Body of pancreas (tissue), 4 donors: ENCODE results near the gene IDNK. TPM values are rescaled to one million over a fixed set of nuclear protein-coding genes. Genes with fewer than 3 reads are reported as not detected.

Experiments used
- ATAC-seq: fragments of 150-250 bp; one replicate; pipeline ENCODE4 v1.9.1; 2016
- DNase-seq, 4 donors: peaks; one replicate each; pipeline ENCODE4 v3.0.0-alpha.2; 2019
- H3K27ac ChIP-seq, 4 donors: fragments of 200-600 bp; sonication (generic); 1 replicate in 3 of 4; 2 replicates in 1 of 4; pipeline versions ENCODE4 v1.5.1 to v1.6.1; 2016 to 2019; ENCODE audit warnings: mild to moderate bottlenecking in 1 of 4, mixed read lengths in 1 of 4, moderate library complexity in 1 of 4
- H3K27me3 ChIP-seq, 2 donors: fragments of 200-600 bp; sonication (generic); one replicate each; pipeline ENCODE4 v1.6.0; 2016; ENCODE audit warnings: mild to moderate bottlenecking in 1 of 2
- H3K36me3 ChIP-seq, 2 donors: fragments of 200-600 bp; sonication (generic); replicated peaks in 1 of 2; 2 replicates each; pipeline ENCODE4 v1.5.1; 2016; ENCODE audit warnings: low read depth in 2 of 2; ENCODE audit not compliant: insufficient read depth in 1 of 2
- H3K4me1 ChIP-seq: fragments of 200-600 bp; sonication (generic); one replicate; pipeline ENCODE4 v1.6.0; 2016
- H3K4me3 ChIP-seq, 2 donors: fragments of 200-600 bp; sonication (generic); 1 replicate in 1 of 2; 2 replicates in 1 of 2; pipeline ENCODE4 v1.5.1; 2016 to 2019
- H3K9me3 ChIP-seq, 3 donors: fragments of 200-600 bp; sonication (generic); 1 replicate in 2 of 3; 2 replicates in 1 of 3; pipeline ENCODE4 v1.5.1; 2016
- POLR2A ChIP-seq, 3 donors: fragments of 450-650 bp; IDR thresholded peaks; one replicate each; pipeline ENCODE4 v1.6.1; 2016; ENCODE audit warnings: antibody characterized with exemption in 3 of 3, mild to moderate bottlenecking in 2 of 3
- WGBS, 2 donors: methylation state at CpG; one replicate each; pipeline ENCODE4 v1.1.5; 2017; 5-methylcytosine and 5-hydroxymethylcytosine counted together
- intact Hi-C: fragments of 100-400 bp; cut with DNase I; formaldehyde crosslinking; loops from one replicate; pipeline ENCODE4 v1.15.1; 2023
- total RNA-seq, 2 donors: library from RNA; depleted of rRNA; stranded (reverse); fragments of >200 nt; gene quantifications; one replicate each; pipeline ENCODE4 v1.1.0, GENCODE V29; 2016
- TF ChIP-seq, protein P1 (sequence below), 7 experiments: fragments of 450-650 bp in 4 of 7; fragments of 200-600 bp in 3 of 7; sonication (generic) in 3 of 7; IDR thresholded peaks; one replicate each; pipeline ENCODE4 v1.5.1; 2016 to 2019; ENCODE audit warnings: antibody characterized with exemption in 7 of 7

Gene IDNK
- total RNA-seq = 1 to 10 TPM; 2.3 to 3.9 TPM

DNA sequence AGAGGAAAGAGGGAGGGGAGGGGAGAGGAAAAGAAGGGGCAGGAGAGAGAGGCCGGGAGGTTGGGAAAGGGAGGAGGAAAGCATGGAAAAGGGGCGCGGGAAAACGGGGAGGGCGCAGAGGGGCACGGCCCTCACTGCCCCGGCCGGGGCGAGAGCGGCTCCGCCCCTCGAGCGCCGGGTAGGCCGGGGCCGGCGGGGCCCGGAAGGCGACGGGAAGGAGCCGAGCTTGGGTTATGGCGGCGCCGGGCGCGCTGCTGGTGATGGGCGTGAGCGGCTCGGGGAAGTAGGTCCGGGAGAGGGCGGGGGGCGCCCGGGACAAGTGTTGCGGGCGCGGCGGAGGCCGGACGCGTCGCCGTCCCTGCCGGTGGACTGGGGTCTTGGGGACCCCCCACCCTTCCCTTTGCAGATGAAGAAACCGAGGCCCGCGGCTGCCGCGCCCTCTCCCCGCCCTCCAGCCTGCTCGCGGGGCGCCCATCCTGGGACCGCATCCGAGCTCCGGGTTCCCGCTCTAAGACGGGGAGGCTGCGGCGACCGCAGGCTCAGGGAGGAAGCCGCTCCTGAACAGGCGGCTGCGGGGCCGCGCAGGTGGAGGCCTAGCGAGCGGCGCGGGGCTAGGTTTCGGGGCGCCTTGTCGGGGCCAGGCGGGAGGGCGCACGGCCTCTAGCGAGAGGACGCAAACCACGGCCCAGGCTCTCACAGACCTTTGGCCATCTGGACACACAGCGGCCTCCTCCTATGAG, at the start of gene IDNK:
Gene IDNK, plus strand, starts transcription at position 205 of the 740 bp plus-strand sequence. Its CDS starts 29 bp downstream, at position 234.
- WGBS, 2 donors = 0 to 2% methylated on average over 20 to 72 of the region's 79 CpGs
- H3K4me3 ChIP-seq = peak within 1 kb of the TSS; percentile 39 to 68
- H3K27me3 ChIP-seq = no peaks in the 10 kb centered on the region
- H3K27ac ChIP-seq = peak within 1 kb of the TSS; percentile 81 to 89 (median 84)
- ATAC-seq (peak; percentile 83), DNase-seq (peak; percentile 46 to 64 (median 62))
- peaks cover 20% of the 10 kb centered on the region for H3K4me1 ChIP-seq
- intact Hi-C loops = no loop called here
- H3K9me3 ChIP-seq = no peaks in the 10 kb centered on the region
- no peaks in the 10 kb centered on the region for H3K36me3 ChIP-seq
- TF ChIP-seq POLR2A (IDR thresholded peaks at IDR 0.05) = peak; percentile 44 to 74 (median 72)
- TF ChIP-seq, protein P1, sequence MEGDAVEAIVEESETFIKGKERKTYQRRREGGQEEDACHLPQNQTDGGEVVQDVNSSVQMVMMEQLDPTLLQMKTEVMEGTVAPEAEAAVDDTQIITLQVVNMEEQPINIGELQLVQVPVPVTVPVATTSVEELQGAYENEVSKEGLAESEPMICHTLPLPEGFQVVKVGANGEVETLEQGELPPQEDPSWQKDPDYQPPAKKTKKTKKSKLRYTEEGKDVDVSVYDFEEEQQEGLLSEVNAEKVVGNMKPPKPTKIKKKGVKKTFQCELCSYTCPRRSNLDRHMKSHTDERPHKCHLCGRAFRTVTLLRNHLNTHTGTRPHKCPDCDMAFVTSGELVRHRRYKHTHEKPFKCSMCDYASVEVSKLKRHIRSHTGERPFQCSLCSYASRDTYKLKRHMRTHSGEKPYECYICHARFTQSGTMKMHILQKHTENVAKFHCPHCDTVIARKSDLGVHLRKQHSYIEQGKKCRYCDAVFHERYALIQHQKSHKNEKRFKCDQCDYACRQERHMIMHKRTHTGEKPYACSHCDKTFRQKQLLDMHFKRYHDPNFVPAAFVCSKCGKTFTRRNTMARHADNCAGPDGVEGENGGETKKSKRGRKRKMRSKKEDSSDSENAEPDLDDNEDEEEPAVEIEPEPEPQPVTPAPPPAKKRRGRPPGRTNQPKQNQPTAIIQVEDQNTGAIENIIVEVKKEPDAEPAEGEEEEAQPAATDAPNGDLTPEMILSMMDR (IDR thresholded peaks at IDR 0.05) = no peak

DNA sequence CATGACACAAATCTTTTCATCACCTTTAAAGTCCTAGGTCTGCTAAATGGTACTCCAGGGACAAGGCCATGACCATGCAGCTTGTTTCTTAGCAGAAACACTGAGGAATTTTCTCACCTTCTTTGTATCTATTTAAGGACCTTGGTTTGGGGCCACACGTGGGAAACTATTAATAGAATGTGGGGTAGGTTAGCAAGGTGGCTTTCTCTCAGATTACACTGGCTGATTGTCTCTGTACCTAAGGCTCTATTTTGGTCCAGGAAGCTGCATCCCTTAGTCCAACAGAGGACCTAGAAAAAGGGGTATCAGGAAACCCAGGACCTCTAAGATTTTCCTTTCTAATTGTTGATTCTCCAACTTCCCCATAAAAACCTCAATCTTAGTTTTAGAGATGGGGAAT, 48.5 kb upstream of the IDNK start:
- Histone ChIP-seq H3K4me1 (no peaks in the 10 kb centered on the region), H3K27ac (no peak overlapping the region), H3K9me3 (no peaks in the 10 kb centered on the region), H3K27me3 (no peaks in the 10 kb centered on the region), H3K36me3 (no peaks in the 10 kb centered on the region), H3K4me3 (no peak overlapping the region)
- intact Hi-C loops = no loop called here
- TF ChIP-seq, protein P1 (IDR thresholded peaks at IDR 0.05) = no peak
- no peak for TF ChIP-seq POLR2A (IDR thresholded peaks at IDR 0.05)
- ATAC-seq (no peak), DNase-seq (no peak)
- 50 to 64% methylated on average over 1 of the region's 1 CpG for WGBS, 2 donors

DNA sequence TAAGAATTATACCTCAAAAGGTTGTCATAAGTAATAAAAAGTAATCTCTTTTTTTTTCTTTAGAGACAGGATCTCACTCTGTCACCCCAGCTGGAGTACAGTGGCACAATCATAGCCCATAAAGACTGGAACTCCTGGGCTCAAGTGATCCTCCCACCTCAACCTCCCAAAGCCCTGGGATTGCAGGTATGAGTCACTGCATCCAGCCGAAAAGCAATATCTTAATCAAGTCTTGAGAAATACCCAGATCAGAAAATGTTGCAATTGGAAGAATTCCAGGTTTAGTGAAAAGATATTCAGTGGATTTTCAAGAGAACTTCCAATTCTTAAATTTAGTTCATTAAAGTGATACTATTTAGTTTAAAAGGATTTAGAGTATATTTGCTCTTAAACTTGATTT, 40.9 kb upstream of the IDNK start:
- no peak for DNase-seq
- H3K27ac ChIP-seq = no peak overlapping the region
- intact Hi-C loops = no loop called here
- no peaks in the 10 kb centered on the region for H3K36me3 ChIP-seq
- no peaks in the 10 kb centered on the region for H3K27me3 ChIP-seq
- TF ChIP-seq, protein P1 (IDR thresholded peaks at IDR 0.05) = no peak
- TF ChIP-seq POLR2A (IDR thresholded peaks at IDR 0.05) = no peak
- 57 to 60% methylated on average over 1 of the region's 1 CpG for WGBS, 2 donors
- ATAC-seq = no peak
- H3K4me1 ChIP-seq = no peaks in the 10 kb centered on the region
- H3K9me3 ChIP-seq = no peaks in the 10 kb centered on the region
- no peak overlapping the region for H3K4me3 ChIP-seq

DNA sequence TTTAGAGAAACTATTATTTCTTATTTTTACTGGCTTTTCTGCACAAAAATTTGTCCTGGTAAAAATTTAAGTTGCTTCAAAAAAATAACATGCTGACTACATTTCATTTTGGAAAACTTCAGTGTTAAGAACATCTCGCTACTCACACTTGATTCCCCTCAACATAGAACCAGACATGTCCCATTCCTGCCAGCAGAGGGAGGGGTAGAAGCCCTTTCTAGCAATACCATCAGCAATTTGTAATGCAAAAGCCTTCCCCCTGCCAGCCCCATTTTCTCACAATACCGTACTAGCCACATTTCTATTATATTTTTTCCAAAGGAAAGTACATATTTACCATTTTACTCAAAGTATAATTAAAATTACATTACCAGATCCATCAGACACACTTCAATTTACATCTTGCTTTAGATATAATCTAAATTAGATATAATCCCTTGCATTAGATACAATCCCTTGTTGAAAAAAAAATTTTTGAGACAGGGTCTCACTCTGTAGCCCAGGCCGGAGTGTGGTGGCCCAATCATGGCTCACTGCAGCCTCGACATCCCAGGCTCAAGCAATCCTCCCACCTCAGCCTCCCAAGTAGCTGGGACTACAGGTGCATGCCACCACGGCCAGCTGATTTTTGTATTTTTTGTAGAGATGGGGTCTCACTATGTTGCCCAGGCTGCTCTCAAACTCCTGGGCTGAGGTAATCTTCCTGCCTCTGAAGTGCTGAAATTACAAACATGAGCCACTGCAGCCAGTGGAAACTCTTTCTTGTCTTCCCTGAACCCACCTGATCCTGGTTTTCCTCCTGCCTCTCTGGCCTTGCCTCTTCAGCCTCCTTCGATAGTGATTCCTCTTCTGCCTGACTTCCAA, 39.6 kb upstream of the IDNK start:
- ATAC-seq (peak; percentile 79), DNase-seq (peak; percentile 56 to 68 (median 63))
- intact Hi-C loops = no loop called here
- Histone ChIP-seq H3K27ac (no peak overlapping the region), H3K36me3 (no peaks in the 10 kb centered on the region), H3K9me3 (no peaks in the 10 kb centered on the region), H3K4me1 (no peaks in the 10 kb centered on the region), H3K27me3 (no peaks in the 10 kb centered on the region), H3K4me3 (no peak overlapping the region)
- WGBS, 2 donors = 57 to 58% methylated on average over 6 of the region's 6 CpGs
- TF ChIP-seq, protein P1 (IDR thresholded peaks at IDR 0.05) = peak; percentile 53 to 81 (median 68)
- TF ChIP-seq POLR2A (IDR thresholded peaks at IDR 0.05) = no peak
